Measurements from ENCODE around the gene PSMB10. TPM values are rescaled to one million over a fixed set of nuclear protein-coding genes. Genes with fewer than 3 reads are reported as not detected.

PSMB10 gene
- total RNA-seq, 1 donor from 2014 or later: 59.0 TPM

- peaks cover 9% of the 10 kb centered on the region for H3K4me1 Mint-ChIP-seq (ENCODE audit: unreplicated experiment)
- no peak for TF ChIP-seq CTCF (IDR thresholded peaks at IDR 0.05)
- H3K27ac Mint-ChIP-seq (ENCODE audit: unreplicated experiment): no peak overlapping the region
Measured at GRCh38 chr16:67885976-67886375, 50.7 kb downstream of the PSMB10 start.

DNA sequence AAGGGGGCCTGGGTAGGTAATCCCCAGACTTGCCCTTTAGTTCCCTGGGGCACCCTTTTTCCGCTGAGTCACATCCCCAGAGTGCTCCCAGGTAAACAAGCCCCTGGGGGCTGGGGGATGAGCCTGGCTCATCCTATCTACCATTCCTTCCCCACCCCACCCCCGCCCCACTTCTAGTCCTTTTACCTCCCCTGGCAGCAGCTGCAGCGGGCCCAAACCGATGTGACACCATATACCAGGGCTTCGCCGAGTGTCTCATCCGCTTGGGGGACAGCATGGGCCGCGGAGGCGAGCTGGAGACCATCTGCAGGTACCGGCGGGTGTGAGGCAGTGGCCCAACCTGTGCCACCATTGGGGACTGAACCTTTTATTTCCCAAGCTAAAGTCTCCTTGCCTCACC is 51.1 kb downstream of the PSMB10 start:
- Mint-ChIP-seq H3K4me3 (ENCODE audit: unreplicated experiment) (no peak overlapping the region), H3K9me3 (ENCODE audit: unreplicated experiment) (no peaks in the 10 kb centered on the region), H3K4me1 (ENCODE audit: unreplicated experiment) (peaks cover 9% of the 10 kb centered on the region), H3K36me3 (ENCODE audit: unreplicated experiment) (peaks cover 14% of the 10 kb centered on the region), H3K27me3 (ENCODE audit: unreplicated experiment) (no peaks in the 10 kb centered on the region), H3K27ac (ENCODE audit: unreplicated experiment) (no peak overlapping the region)
- DNase-seq (ENCODE audit: extremely low spot score, unreplicated experiment): no peak
- no peak for TF ChIP-seq CTCF (IDR thresholded peaks at IDR 0.05)

More at GRCh38 chr16:67885976-67886375, 50.7 kb downstream of the PSMB10 start:
- Mint-ChIP-seq H3K27me3 (ENCODE audit: unreplicated experiment) (no peaks in the 10 kb centered on the region), H3K36me3 (ENCODE audit: unreplicated experiment) (peaks cover 14% of the 10 kb centered on the region), H3K4me3 (ENCODE audit: unreplicated experiment) (no peak overlapping the region), H3K9me3 (ENCODE audit: unreplicated experiment) (no peaks in the 10 kb centered on the region)
- no peak for DNase-seq (ENCODE audit: extremely low spot score, unreplicated experiment)

GRCh38 chr16:67884684-67885083 is 52.0 kb downstream of the PSMB10 start, which contains the start of gene NRN1L:
TSS of gene NRN1L (plus strand) at chr16:67884885. CDS start at chr16:67884904, 19 bp downstream.
- peak within 1 kb of the TSS; percentile 62 for H3K27ac Mint-ChIP-seq (ENCODE audit: unreplicated experiment)

More at GRCh38 chr16:67884684-67885083, 52.0 kb downstream of the PSMB10 start, which contains the start of gene NRN1L:
- H3K36me3 Mint-ChIP-seq (ENCODE audit: unreplicated experiment): peaks cover 19% of the 10 kb centered on the region
- no peak for TF ChIP-seq CTCF (IDR thresholded peaks at IDR 0.05)
- no peaks in the 10 kb centered on the region for H3K9me3 Mint-ChIP-seq (ENCODE audit: unreplicated experiment)
- peaks cover 9% of the 10 kb centered on the region for H3K4me1 Mint-ChIP-seq (ENCODE audit: unreplicated experiment)
- no peak within 1 kb of the TSS for H3K4me3 Mint-ChIP-seq (ENCODE audit: unreplicated experiment)
- DNase-seq (ENCODE audit: extremely low spot score, unreplicated experiment): peak; percentile 91
- no peaks in the 10 kb centered on the region for H3K27me3 Mint-ChIP-seq (ENCODE audit: unreplicated experiment)

Other genes with a start within 250 kb of the PSMB10 start
- 21.9 and 22.2 TPM in 2 replicates for gene GFOD2, start 217.5 kb downstream of the PSMB10 start, total RNA-seq
- gene RANBP10, start 130.3 kb downstream of the PSMB10 start, total RNA-seq: 18.9 and 19.5 TPM in 2 replicates
- 3.6 and 4.1 TPM in 2 replicates for gene TSNAXIP1, start 130.0 kb downstream of the PSMB10 start, total RNA-seq
- 29.5 and 30.0 TPM in 2 replicates for gene THAP11, start 94.5 kb downstream of the PSMB10 start, total RNA-seq
- 121 and 125 TPM in 2 replicates for gene NUTF2, start 89.9 kb downstream of the PSMB10 start, total RNA-seq
- gene CENPT, start 89.2 kb downstream of the PSMB10 start, total RNA-seq: 46.3 and 51.2 TPM in 2 replicates
- gene EDC4, start 63.8 kb downstream of the PSMB10 start, total RNA-seq: 68.2 and 75.4 TPM in 2 replicates
- gene NRN1L, start 52.0 kb downstream of the PSMB10 start, total RNA-seq: 1.4 and 1.5 TPM in 2 replicates
- gene PSKH1, start 43.6 kb downstream of the PSMB10 start, total RNA-seq: 43.9 and 45.5 TPM in 2 replicates
- 0.39 and 0.91 TPM in 2 replicates for gene CTRL, start 5.0 kb downstream of the PSMB10 start, total RNA-seq
- gene LCAT, start 7.3 kb upstream of the PSMB10 start, total RNA-seq: 35.3 and 36.9 TPM in 2 replicates
- gene SLC12A4, start 31.8 kb upstream of the PSMB10 start, total RNA-seq: 90.7 and 91.6 TPM in 2 replicates
- gene DPEP3, start 43.6 kb upstream of the PSMB10 start, total RNA-seq: not detected in 2 replicates
- gene DPEP2, start 62.6 kb upstream of the PSMB10 start, total RNA-seq: not detected in 2 replicates
- not detected in 2 replicates for gene DPEP2NB, start 79.1 kb upstream of the PSMB10 start, total RNA-seq
- gene DDX28, start 86.4 kb upstream of the PSMB10 start, total RNA-seq: 7.5 and 8.8 TPM in 2 replicates
- gene DUS2, start 86.4 kb upstream of the PSMB10 start, total RNA-seq: 13.6 and 17.2 TPM in 2 replicates
- 42.0 and 42.3 TPM in 2 replicates for gene NFATC3, start 148.5 kb upstream of the PSMB10 start, total RNA-seq

Measured in osteocyte (in vitro differentiated cells).